OCI-LY3 (cell line): ENCODE data around the gene SPP1.

Experiments used
- EZH2phosphoT487 ChIP-seq: fragments of 200-600 bp; shearing (Covaris generic); IDR thresholded peaks from 2 replicates; pipeline ENCODE4 v1.6.1; 2018; ENCODE audit warnings: antibody characterized with exemption, mixed run types, low read depth
- TF ChIP-seq, protein P1 (sequence below): fragments of 200-600, 300-600 bp; sonication (generic); IDR thresholded peaks from 2 replicates; pipeline ENCODE4 v1.5.1; 2014; ENCODE audit warnings: antibody characterized with exemption, low read length, low read depth

- TF ChIP-seq, protein P1, sequence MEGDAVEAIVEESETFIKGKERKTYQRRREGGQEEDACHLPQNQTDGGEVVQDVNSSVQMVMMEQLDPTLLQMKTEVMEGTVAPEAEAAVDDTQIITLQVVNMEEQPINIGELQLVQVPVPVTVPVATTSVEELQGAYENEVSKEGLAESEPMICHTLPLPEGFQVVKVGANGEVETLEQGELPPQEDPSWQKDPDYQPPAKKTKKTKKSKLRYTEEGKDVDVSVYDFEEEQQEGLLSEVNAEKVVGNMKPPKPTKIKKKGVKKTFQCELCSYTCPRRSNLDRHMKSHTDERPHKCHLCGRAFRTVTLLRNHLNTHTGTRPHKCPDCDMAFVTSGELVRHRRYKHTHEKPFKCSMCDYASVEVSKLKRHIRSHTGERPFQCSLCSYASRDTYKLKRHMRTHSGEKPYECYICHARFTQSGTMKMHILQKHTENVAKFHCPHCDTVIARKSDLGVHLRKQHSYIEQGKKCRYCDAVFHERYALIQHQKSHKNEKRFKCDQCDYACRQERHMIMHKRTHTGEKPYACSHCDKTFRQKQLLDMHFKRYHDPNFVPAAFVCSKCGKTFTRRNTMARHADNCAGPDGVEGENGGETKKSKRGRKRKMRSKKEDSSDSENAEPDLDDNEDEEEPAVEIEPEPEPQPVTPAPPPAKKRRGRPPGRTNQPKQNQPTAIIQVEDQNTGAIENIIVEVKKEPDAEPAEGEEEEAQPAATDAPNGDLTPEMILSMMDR, result no peak
- TF ChIP-seq EZH2phosphoT487, result no peak
Observed at GRCh38 chr4:87943660-87944149, 31.8 kb upstream of the SPP1 start.
